ENCODE measurements around the gene HOXD3.

GRCh38 chr2:176189681-176190641, 32.9 kb downstream of the HOXD3 start:
- TF ChIP-seq, protein P1, sequence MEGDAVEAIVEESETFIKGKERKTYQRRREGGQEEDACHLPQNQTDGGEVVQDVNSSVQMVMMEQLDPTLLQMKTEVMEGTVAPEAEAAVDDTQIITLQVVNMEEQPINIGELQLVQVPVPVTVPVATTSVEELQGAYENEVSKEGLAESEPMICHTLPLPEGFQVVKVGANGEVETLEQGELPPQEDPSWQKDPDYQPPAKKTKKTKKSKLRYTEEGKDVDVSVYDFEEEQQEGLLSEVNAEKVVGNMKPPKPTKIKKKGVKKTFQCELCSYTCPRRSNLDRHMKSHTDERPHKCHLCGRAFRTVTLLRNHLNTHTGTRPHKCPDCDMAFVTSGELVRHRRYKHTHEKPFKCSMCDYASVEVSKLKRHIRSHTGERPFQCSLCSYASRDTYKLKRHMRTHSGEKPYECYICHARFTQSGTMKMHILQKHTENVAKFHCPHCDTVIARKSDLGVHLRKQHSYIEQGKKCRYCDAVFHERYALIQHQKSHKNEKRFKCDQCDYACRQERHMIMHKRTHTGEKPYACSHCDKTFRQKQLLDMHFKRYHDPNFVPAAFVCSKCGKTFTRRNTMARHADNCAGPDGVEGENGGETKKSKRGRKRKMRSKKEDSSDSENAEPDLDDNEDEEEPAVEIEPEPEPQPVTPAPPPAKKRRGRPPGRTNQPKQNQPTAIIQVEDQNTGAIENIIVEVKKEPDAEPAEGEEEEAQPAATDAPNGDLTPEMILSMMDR (IDR thresholded peaks at IDR 0.05; ENCODE audit: borderline replicate concordance, extremely low read depth, low read length, poor library complexity, severe bottlenecking): no peak
- TF ChIP-seq EZH2 (IDR thresholded peaks at IDR 0.05; ENCODE audit: borderline replicate concordance, low read depth, low read length, severe bottlenecking): no peak
